Measurements from ENCODE around the gene CAMK4.
"Not testable (repeated sequence)": the region's sequence is repeated elsewhere in the genome, so short reads cannot be mapped to it uniquely, and the experiment has no call there.

The CAMK4 gene

DNA sequence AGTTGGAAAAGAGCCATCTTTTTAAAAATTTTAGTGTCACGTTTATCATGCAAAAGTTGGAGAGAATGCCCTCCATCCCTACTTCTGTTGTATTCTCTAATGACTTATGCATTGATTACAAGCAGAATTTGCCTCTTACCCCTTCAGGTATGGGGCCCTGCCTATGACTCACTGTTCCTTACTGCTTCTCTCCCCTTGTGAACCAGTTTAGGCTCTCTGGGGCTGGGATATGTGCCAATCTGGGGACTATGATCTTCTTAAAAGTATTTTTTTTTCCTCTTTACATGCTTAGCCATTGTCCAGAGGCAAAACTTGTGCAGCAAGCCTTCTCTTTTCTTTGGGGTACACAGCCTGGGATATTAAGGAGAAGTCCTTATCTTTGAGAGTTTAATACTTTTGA lies 37.4 kb downstream of the CAMK4 start:
- DNase-seq = no peak

GRCh38 chr5:111262153-111262552 lies 38.0 kb downstream of the CAMK4 start:
- no peak for DNase-seq

DNA sequence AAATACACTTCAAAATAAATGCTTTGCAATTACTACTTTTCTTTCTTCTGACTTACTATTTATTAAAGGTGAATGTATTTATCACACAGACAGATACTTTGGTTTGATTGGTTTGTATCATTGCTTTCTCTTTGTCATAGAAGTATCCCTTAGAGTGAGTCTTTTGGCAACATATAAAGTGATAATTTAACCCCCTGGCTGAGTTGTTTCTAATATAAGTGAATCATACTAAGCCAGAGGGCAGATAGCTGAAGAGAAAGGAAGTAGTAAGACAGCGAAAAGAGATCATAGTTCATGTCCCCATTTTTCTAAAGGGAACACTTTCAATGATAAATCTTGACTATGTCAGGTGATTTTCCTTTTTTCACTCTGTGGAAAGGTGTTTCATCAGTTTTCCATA lies 38.6 kb downstream of the CAMK4 start:
- DNase-seq = no peak

DNA sequence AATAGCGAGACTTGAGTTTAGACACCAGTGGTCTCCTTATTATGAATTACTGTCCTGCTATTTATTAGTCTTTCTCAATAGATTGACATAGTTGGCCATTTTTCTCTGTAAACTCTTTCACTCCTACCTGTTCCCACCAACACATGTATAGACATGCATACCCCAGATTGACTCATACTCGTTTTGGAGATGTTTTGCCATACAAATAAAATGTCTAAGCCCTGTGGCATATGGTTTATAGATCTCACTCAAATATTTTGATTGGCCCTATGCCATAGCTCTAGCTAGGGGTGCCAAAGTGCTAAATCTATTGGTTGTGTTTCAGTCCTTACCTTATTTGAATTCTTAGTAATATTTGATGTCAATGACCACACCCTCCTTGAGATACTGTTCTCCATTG lies 42.3 kb downstream of the CAMK4 start:
- DNase-seq = no peak

DNA sequence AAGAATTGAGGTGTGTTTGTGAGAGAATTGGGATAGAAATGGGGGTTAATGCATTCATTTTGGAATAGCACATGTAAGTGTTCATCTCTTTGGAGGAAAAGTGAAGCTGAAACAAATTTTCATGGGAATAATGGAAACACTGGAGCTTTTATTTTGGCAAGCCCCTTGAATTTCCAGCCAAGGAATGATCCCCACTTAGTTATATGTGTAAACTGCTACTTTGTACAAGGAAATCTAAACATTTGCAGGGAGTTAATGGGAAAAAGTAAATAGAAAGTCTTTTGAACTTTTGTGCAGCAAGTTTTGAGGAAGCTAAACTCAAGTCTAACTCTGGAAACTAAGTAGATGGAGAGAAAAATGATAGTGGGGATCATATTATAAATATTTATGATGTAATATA lies 44.1 kb downstream of the CAMK4 start:
- no peak for DNase-seq

DNA sequence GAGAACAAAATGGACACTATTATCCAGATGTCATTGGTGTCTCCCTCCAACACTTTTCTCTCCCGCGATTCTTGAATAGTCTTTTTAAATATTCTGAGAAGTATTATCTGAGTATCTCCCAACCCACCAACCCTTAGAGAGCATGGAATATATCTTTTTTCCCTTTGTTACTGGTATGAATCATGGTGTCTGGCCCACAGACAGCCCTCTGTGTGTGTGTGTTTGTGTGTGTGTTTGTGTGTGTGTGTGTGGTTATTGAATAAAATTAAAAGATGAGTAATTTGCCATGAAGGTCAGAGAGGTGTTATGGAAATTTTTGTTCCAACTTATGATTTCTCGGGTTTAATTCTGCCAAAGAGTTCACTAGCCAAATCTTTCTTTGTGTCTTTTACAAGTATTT lies 47.7 kb downstream of the CAMK4 start:
- no peak for DNase-seq

GRCh38 chr5:111277061-111277460 lies 52.9 kb downstream of the CAMK4 start:
- no peak for DNase-seq

GRCh38 chr5:111278858-111279504 lies 54.8 kb downstream of the CAMK4 start:
- DNase-seq = no peak

GRCh38 chr5:111280282-111280951 lies 56.2 kb downstream of the CAMK4 start:
- DNase-seq = no peak

- DNase-seq = no peak
Measured at GRCh38 chr5:111282798-111283197, 58.6 kb downstream of the CAMK4 start.

- DNase-seq = no peak
Measured at GRCh38 chr5:111284825-111285224, 60.6 kb downstream of the CAMK4 start.

DNA sequence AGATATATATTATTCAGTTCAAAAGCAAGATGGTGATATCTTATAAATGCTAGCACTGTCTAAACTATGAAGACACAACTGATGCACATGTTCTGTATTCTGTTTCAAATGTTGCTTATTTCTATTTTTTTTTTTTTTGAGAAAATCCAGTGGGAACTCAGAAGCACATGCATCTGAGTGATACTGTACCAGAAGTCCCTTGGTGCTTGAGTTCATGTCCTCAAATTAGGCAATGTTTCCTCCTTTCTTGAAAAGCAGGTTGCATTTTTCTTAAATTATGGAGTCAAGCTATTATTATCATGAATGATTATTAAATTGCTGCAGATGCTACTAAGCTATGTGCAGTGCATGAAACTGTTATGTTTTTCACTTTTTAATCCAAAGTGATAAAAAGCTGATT lies 70.4 kb downstream of the CAMK4 start:
- no peak for DNase-seq

- no peak for DNase-seq
Measured at GRCh38 chr5:111295649-111296048, 71.5 kb downstream of the CAMK4 start.

GRCh38 chr5:111296570-111296969 lies 72.4 kb downstream of the CAMK4 start:
- DNase-seq = no peak

GRCh38 chr5:111299067-111299481 lies 74.9 kb downstream of the CAMK4 start:
- DNase-seq = no peak

DNA sequence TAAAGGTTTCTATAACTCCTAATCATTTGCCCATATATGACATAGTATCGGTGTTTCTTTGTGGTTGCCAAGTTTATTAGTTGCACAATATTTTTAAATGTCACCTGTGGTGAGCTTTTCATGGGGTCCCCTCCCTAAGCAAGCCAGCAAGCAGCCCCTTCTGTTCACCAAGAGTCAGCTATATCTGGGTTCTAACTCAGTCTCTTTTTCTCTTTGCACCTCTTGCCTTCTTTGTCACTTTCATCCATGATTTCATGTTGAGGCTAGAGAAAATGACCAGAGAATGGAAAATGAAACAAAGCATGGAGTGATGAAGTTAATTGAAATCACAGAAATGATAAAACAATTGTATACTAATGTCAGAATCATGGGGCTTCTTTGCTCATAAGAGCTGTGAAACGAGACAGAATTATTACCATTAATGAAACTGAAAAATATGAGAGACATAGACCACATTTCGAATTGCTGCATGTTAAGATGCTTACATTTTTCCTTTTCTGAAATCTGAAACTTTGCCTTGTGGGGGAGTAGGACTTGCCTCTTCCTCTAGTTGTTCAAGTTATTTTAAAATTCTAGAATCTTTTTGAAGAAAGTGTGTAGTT lies 75.7 kb downstream of the CAMK4 start:
- DNase-seq = no peak

DNA sequence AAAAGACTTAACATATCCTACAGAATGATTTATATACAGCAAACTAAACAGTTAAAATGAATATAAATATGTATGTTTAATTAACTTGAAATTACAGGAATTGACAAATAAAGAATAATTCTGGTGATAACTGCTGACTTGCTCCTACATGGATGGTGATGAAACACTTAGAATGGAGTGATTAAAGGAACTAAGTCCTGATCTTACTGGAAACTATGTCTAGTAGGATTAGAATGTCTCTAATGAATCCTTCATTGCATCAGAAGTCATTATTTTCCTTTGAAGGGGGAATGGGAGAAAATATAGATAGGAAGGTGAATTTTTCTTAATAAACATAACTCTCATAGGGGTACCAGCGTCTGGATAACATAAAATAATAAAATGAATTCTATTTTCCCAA lies 77.1 kb downstream of the CAMK4 start:
- DNase-seq = no peak

DNA sequence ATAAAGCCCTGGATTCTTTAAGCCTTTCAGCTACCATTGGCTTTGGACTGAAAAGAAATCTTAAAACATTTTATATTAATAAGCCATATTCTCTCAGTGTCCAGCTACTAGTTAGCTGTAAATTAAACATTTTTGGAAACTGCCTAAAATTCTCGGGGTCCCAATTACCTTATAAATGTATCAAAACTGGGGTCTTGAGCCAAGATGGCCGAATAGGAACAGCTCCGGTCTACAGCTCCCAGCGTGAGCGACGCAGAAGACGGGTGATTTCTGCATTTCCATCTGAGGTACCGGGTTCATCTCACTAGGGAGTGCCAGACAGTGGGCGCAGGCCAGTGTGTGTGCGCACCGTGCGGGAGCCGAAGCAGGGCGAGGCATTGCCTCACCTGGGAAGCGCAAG lies 77.9 kb downstream of the CAMK4 start:
- not testable (repeated sequence) for DNase-seq

GRCh38 chr5:111308951-111309350 lies 84.8 kb downstream of the CAMK4 start:
- DNase-seq = no peak

- DNase-seq = no peak
Measured at GRCh38 chr5:111309384-111309783, 85.2 kb downstream of the CAMK4 start.

DNA sequence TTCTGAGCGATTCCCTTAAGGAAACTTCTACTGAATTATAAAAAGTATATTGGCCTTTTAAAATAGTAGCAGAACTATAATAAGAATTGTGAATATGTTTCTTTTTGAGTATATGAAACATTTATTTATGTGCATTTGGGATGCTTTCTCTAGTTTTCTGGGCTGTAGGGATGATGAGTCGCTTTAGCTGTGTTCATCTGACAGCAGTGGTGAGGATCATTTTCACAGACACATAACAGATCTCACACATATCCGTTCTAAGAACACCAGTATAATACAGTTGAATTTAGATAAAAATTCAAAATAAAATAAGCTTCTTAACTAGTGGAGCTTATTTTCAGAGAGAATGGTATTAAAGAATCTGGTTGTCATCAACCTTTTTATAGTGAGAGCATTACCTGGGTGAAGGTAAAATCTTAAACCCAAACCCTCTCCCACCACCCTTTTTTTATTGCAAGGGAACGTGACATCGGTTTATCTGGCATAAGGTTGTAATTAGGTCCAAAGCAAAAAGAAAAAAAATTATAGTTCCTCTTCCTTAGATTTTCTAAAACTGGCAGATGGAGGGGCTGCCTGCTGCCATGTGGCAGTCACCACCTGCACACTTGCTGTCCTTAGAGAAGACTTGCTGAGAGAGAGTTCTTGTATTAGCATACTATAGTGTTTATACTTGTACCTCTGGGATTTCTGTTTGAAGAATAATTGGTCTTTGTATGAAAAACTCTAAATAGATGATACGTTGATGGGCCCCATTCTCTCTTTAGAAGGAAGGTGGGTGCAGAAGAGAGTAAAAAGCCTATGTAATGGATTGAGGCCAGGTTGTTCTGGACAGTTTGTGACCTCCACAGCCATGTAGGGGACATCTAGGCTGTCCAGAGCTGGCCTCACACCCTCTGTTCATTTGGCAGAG lies 86.8 kb downstream of the CAMK4 start:
- no peak for DNase-seq

GRCh38 chr5:111311666-111312065 lies 87.5 kb downstream of the CAMK4 start:
- DNase-seq = no peak

GRCh38 chr5:111313017-111313724 lies 89.0 kb downstream of the CAMK4 start:
- DNase-seq = no peak

Data from NCI-H2081 treated with DMSO at 0.1 percent for 48 hours (cell line).